ENCODE data around the gene GPRIN1.
"Not testable (repeated sequence)": the region's sequence is repeated elsewhere in the genome, so short reads cannot be mapped to it uniquely, and the experiment has no call there.

The GPRIN1 gene

GRCh38 chr5:176565760-176566288, 44.1 kb downstream of the GPRIN1 start:
- DNase-seq: no peak

- no peak for DNase-seq
These were observed 46.0 kb downstream of the GPRIN1 start for GRCh38 chr5:176564002-176564401.

- DNase-seq: no peak
These were observed 47.8 kb downstream of the GPRIN1 start for GRCh38 chr5:176562189-176562588.

GRCh38 chr5:176561259-176561658, 48.7 kb downstream of the GPRIN1 start:
- DNase-seq: no peak

DNA sequence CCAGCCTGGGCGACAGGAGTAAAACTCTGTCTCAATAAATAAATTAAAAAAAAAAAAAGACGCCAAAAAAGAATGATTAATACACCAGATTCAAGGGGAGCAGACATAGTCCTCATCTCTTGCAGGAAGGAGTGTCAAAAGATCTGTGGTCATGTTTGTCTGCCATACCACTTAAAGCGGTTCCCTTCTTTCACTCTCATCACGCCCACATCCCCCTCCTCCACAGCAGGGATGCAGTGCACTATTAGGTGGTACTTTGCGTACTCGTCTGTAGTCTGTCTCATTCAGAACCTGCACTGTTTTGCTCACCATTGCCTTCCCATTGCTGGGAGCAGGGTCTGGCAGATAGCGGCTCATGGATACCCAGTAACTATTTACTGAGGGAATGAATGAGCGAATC, 49.6 kb downstream of the GPRIN1 start:
- no peak for DNase-seq

GRCh38 chr5:176559683-176560082, 50.3 kb downstream of the GPRIN1 start:
- DNase-seq: no peak

- DNase-seq: no peak
These were observed 52.1 kb downstream of the GPRIN1 start for GRCh38 chr5:176557846-176558245.

DNA sequence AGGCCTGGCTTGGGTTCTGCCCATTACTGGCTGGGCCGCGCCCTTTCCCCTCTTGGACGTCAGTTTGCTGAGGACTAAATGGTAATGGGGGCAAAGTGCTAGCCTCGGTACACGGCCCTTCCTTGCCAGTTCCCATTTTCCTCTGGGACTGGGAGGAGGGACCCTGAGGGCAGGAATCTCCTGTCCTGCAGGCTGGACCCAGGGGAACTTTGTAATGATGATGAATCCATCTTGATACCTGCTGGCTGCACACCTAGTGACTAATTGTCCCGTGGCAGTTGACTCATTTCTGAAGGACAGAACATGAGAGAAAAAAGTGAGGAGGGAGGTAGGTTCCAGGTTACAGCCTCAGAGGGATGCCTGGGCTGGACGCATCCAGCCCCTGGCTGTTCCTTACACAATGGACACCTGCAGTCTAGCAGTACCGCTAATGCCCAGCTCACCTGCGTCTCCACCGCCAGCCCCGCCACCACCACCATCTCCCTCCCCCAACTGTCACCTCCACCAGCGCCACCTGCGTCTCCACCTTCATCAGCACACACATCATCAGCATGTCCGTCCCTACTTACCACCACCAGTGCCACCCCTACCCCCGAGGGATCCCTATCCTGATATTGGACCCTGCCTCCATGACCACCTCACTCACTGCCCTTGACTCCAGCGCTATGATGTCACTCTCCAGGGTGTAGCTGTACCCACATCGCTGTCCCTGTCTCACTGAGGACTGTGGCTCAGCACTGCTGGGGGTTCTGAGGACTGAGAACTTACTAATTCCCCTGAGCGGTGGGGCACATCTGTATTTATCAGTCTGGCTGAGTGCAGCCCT, 56.5 kb downstream of the GPRIN1 start:
- DNase-seq: no peak

DNA sequence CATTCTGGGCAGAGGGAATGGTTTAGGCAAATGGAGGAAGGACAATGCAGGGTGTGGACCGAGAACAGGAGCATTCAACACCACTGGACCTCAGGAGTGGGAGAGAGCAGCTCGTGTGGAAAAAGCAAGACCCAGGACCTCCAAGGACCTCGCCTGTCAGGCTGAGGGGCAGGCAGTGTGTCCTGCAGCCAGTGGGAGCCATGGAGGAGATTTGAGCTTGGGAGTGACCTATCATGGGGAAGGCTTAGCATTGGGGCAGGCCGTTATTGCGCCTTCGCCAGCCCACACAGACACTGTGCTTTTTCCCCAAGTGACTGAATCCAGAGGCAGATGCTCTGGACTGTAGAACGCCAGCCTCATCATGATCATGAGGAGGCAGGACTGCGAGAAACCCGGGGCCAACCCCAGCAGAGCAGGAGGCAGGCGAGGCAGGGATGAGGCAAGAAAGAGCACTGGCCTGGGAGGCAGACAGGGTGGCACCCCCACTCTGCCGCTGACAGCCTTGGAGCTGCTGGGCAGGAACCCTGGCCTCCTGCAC, 57.6 kb downstream of the GPRIN1 start:
- no peak for DNase-seq

GRCh38 chr5:176550937-176551336, 59.0 kb downstream of the GPRIN1 start:
- not testable (repeated sequence) for DNase-seq

- no peak for DNase-seq
These were observed 59.6 kb downstream of the GPRIN1 start for GRCh38 chr5:176550275-176550831.

DNA sequence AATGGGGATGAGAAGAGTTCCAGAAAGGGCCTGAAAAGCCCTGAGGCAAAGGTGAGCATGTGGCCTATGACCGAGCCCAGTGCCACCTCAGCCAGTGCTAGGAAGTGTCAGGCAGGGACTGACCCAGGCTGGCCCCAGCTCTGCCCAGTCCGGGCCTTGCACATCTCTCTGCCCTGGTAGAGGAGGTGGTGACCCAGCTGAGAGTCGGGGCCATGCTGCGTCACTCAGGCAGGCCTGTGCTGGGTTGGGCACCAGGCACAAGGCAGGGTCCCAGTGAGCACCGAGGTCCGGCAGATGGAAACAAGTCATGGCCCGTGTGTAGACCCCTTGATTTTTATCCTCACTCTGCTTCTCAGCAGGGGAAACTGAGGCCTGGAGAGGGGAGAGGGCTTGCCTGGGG, 60.1 kb downstream of the GPRIN1 start:
- no peak for DNase-seq

DNA sequence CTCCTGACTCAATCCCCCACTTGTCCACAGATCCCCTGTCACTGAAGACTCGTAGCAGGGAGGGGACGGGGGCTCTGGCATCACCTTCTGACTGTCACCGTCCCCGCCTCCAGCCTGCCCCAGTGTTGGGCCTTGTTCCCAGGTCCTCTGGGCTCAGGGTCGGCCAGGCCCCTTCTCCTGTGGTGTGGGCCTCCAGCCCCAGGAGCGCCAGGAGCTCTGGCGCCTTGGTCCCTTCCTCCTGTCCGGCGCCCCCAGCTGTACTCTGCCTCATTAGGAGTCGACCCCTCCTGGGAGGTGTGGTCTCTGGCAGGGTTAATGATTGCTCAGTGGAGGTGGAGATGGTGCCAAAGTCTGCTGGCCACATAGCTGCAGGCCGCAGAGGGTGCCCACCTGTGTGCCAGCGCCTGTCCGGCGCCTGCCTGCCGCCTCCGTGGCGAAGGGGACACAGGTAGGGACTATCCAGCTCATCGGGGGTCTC, 61.0 kb downstream of the GPRIN1 start, which contains the start of gene CDHR2:
Gene CDHR2, plus strand, starts transcription at position 376 of the 478 bp plus-strand sequence. CDS start 16,011 bp downstream, outside the sequence.
- no peak for DNase-seq

GRCh38 chr5:176547802-176548201, 62.2 kb downstream of the GPRIN1 start:
- no peak for DNase-seq

All from NCI-H187 (cell line).